ENCODE data around the gene TJP3. TPM values are rescaled to one million over a fixed set of nuclear protein-coding genes. Genes with fewer than 3 reads are reported as not detected.
"Not testable (repeated sequence)": the region's sequence is repeated elsewhere in the genome, so short reads cannot be mapped to it uniquely, and the experiment has no call there.

TJP3 gene
- total RNA-seq, 1 donor: not detected

GRCh38 chr19:3664879-3665642 is 43.1 kb upstream of the TJP3 start:
- TF ChIP-seq CTCF (IDR thresholded peaks at IDR 0.05; ENCODE audit: insufficient read depth, low read length): no peak
- no peak overlapping the region for H3K4me3 ChIP-seq (ENCODE audit: low read depth, low read length)
- no peak for DNase-seq (ENCODE audit: low read depth)

DNA sequence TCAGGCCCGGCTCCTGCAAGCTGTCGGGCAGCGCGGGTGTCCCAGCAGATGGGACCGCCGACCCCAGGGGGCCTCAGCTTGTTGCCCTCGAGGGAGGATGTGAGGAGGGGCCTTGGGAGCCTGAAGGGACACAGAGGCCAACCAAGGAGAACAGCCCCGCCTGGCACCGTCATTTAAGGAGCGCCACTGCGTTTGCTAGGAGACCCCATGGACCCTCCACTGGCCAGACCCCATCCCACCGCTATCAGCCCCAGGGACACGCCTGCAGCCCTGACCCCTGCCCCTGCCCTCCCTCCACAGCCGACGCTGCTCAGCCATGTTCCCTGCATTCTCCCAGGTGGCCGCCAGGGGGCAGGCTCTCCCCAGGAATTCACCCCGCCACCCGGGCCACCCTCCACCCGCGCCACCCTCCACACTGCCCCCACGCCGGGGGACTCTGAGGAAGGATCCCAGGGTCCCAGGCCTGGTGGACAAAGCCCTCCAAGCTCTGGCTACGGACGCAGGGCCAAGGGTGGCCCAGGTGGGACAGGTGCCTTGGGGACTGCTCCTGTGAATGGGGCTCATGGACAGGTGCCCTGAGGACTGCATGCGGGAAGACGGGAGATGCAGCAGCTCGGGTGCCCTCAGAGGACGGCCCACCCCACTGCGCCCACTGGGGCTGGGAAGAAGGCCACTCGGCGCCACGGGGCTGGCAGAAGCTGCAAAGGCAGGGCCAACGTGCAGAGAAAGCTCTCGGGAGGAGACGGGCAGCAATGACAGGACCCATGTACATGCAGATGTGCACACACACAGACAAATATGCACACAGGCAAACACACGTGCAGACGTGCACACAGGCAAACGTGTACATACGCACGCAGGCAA is 42.3 kb upstream of the TJP3 start:
- peak; percentile 88 for TF ChIP-seq CTCF (IDR thresholded peaks at IDR 0.05; ENCODE audit: insufficient read depth, low read length)
- H3K4me3 ChIP-seq (ENCODE audit: low read depth, low read length): no peak overlapping the region
- peak; percentile 27 for DNase-seq (ENCODE audit: low read depth)

DNA sequence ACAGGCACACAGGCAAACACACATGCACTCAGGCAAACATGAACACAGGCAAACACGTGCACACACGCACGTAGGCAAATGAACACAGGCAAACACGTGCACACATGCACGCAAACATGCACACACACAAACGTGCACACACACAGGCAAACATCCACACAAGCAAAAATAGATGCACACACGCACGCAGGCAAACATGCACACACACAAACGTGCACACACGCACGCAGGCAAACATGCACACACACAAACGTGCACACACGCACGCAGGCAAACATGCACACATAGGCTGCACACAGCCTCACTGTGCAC is 41.7 kb upstream of the TJP3 start:
- not testable (repeated sequence) for H3K4me3 ChIP-seq (ENCODE audit: low read depth, low read length); DNase-seq (ENCODE audit: low read depth)

DNA sequence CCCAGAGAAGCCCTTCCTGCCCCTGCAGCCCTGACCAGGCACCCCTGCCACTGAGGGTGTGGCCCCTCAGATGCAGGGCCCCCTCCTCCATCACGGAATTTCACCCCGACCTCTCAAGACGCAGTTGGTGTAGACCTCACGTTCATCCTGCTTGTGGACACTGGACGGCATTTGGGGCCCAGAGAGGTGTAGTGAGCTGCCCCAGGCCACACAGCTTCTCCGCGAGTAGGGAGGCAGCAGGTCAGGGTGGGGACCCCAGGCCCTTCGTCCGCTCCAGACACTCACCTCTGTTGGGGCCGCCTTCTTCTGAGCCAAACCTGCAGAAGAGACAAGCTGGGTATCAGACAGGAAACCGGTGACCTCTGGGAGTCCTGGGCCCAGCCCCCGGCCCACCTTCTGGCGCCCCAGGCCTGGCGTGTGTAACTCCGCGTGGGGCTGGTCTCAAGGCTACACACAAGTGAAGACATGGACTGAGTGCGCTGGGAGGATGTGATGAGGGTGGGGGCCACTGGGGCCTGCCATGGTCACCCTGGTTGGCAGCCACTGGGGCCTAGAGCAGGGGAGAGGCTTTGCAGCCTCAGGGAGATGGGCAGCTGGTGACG is 41.0 kb upstream of the TJP3 start:
- no peak overlapping the region for H3K4me3 ChIP-seq (ENCODE audit: low read depth, low read length)
- no peak for TF ChIP-seq CTCF (IDR thresholded peaks at IDR 0.05; ENCODE audit: insufficient read depth, low read length)
- no peak for DNase-seq (ENCODE audit: low read depth)

GRCh38 chr19:3667766-3668165 is 40.4 kb upstream of the TJP3 start:
- DNase-seq (ENCODE audit: low read depth): no peak
- no peak overlapping the region for H3K4me3 ChIP-seq (ENCODE audit: low read depth, low read length)
- TF ChIP-seq CTCF (IDR thresholded peaks at IDR 0.05; ENCODE audit: insufficient read depth, low read length): no peak

DNA sequence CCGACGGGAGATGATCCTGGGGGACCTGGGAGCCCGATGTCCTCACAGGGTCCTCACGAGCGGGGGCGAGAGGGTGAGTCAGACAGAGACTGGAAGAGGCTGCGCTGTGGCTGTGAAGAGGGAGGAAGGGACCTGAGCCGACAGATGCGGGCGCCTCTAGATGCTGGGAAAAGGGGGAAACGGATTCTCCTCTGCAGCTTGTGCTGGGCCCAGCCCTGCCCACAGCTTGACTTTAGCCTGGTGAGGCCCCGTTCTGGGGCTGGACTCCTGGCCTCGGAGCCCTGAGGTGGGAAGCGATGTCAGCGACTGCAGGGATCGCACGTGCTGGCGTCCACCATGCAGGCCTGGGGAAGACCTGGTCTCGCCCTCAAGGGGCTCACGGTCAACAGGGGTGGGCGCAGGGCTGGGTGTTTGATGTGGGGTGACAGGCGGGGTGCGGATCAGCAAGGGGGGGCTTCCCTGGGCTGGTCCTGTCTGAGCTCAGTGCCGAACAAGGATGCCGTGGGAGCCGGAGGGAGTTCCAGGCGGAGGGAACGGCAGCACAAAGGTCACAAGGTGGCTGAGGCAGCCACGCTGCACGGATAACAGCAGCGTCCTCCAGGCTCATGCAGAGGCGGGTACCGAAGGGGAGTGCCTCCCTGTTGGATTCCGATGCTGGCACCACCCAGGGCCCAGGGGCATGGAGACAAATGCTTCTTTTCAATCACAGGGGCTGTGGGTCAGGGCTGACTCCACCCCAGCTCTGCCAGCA is 39.7 kb upstream of the TJP3 start:
- H3K4me3 ChIP-seq (ENCODE audit: low read depth, low read length): no peak overlapping the region
- no peak for TF ChIP-seq CTCF (IDR thresholded peaks at IDR 0.05; ENCODE audit: insufficient read depth, low read length)
- DNase-seq (ENCODE audit: low read depth): no peak
